ENCODE measurements around the gene PPIG. TPM values are rescaled to one million over a fixed set of nuclear protein-coding genes. Genes with fewer than 3 reads are reported as not detected.
"Not testable (repeated sequence)": the region's sequence is repeated elsewhere in the genome, so short reads cannot be mapped to it uniquely, and the experiment has no call there.

The PPIG gene
- total RNA-seq, 1 experiment from 2014 or later, result 25.6 TPM

- Histone ChIP-seq H3K4me3 (ENCODE audit: insufficient read depth, low read depth, low read length) (no peak overlapping the region), H3K36me3 (replicated peaks; ENCODE audit: control insufficient read depth, insufficient read depth, low read length) (no peaks in the 10 kb centered on the region), H3K27me3 (ENCODE audit: control insufficient read depth, insufficient read depth, low read length) (no peaks in the 10 kb centered on the region)
- DNase-seq, result no peak
These were observed 80.4 kb downstream of the PPIG start for GRCh38 chr2:169664600-169664977.

GRCh38 chr2:169664978-169665930 lies 81.1 kb downstream of the PPIG start:
- Histone ChIP-seq H3K4me3 (ENCODE audit: insufficient read depth, low read depth, low read length) (no peak overlapping the region), H3K27me3 (ENCODE audit: control insufficient read depth, insufficient read depth, low read length) (no peaks in the 10 kb centered on the region), H3K36me3 (replicated peaks; ENCODE audit: control insufficient read depth, insufficient read depth, low read length) (no peaks in the 10 kb centered on the region)
- no peak for DNase-seq

GRCh38 chr2:169667583-169667982 lies 83.4 kb downstream of the PPIG start:
- Histone ChIP-seq H3K4me3 (ENCODE audit: insufficient read depth, low read depth, low read length) (no peak overlapping the region), H3K27me3 (ENCODE audit: control insufficient read depth, insufficient read depth, low read length) (no peaks in the 10 kb centered on the region), H3K36me3 (replicated peaks; ENCODE audit: control insufficient read depth, insufficient read depth, low read length) (no peaks in the 10 kb centered on the region)
- DNase-seq, result no peak

GRCh38 chr2:169670215-169670651 lies 86.1 kb downstream of the PPIG start:
- Histone ChIP-seq H3K36me3 (replicated peaks; ENCODE audit: control insufficient read depth, insufficient read depth, low read length) (no peaks in the 10 kb centered on the region), H3K27me3 (ENCODE audit: control insufficient read depth, insufficient read depth, low read length) (no peaks in the 10 kb centered on the region), H3K4me3 (ENCODE audit: insufficient read depth, low read depth, low read length) (no peak overlapping the region)
- DNase-seq, result no peak

- Histone ChIP-seq H3K27me3 (ENCODE audit: control insufficient read depth, insufficient read depth, low read length) (no peaks in the 10 kb centered on the region), H3K4me3 (ENCODE audit: insufficient read depth, low read depth, low read length) (no peak overlapping the region), H3K36me3 (replicated peaks; ENCODE audit: control insufficient read depth, insufficient read depth, low read length) (no peaks in the 10 kb centered on the region)
- DNase-seq, result no peak
These were observed 86.8 kb downstream of the PPIG start for GRCh38 chr2:169670937-169671336.

- Histone ChIP-seq H3K4me3 (ENCODE audit: insufficient read depth, low read depth, low read length) (no peak overlapping the region), H3K27me3 (ENCODE audit: control insufficient read depth, insufficient read depth, low read length) (no peaks in the 10 kb centered on the region), H3K36me3 (replicated peaks; ENCODE audit: control insufficient read depth, insufficient read depth, low read length) (no peaks in the 10 kb centered on the region)
- no peak for DNase-seq
These were observed 88.3 kb downstream of the PPIG start for GRCh38 chr2:169672406-169672805.

- DNase-seq, result no peak
These were observed 89.0 kb downstream of the PPIG start for GRCh38 chr2:169673106-169673505.

GRCh38 chr2:169673921-169674320 lies 89.8 kb downstream of the PPIG start:
- no peaks in the 10 kb centered on the region for H3K27me3 ChIP-seq (ENCODE audit: control insufficient read depth, insufficient read depth, low read length)
- H3K4me3 ChIP-seq (ENCODE audit: insufficient read depth, low read depth, low read length), result no peak overlapping the region
- no peaks in the 10 kb centered on the region for H3K36me3 ChIP-seq (replicated peaks; ENCODE audit: control insufficient read depth, insufficient read depth, low read length)
- DNase-seq, result no peak

More at GRCh38 chr2:169673106-169673505, 89.0 kb downstream of the PPIG start:
- no peak overlapping the region for H3K4me3 ChIP-seq (ENCODE audit: insufficient read depth, low read depth, low read length)
- H3K36me3 ChIP-seq (replicated peaks; ENCODE audit: control insufficient read depth, insufficient read depth, low read length), result no peaks in the 10 kb centered on the region
- H3K27me3 ChIP-seq (ENCODE audit: control insufficient read depth, insufficient read depth, low read length), result no peaks in the 10 kb centered on the region

- Histone ChIP-seq H3K4me3 (ENCODE audit: insufficient read depth, low read depth, low read length) (no peak overlapping the region), H3K36me3 (replicated peaks; ENCODE audit: control insufficient read depth, insufficient read depth, low read length) (no peaks in the 10 kb centered on the region), H3K27me3 (ENCODE audit: control insufficient read depth, insufficient read depth, low read length) (no peaks in the 10 kb centered on the region)
- no peak for DNase-seq
These were observed 92.2 kb downstream of the PPIG start for GRCh38 chr2:169676357-169676756.

- no peaks in the 10 kb centered on the region for H3K27me3 ChIP-seq (ENCODE audit: control insufficient read depth, insufficient read depth, low read length)
- no peak for DNase-seq
- H3K36me3 ChIP-seq (replicated peaks; ENCODE audit: control insufficient read depth, insufficient read depth, low read length), result no peaks in the 10 kb centered on the region
- H3K4me3 ChIP-seq (ENCODE audit: insufficient read depth, low read depth, low read length), result no peak overlapping the region
These were observed 92.7 kb downstream of the PPIG start for GRCh38 chr2:169676850-169677249.

GRCh38 chr2:169683054-169683424 lies 98.9 kb downstream of the PPIG start:
- Histone ChIP-seq H3K27me3 (ENCODE audit: control insufficient read depth, insufficient read depth, low read length) (no peaks in the 10 kb centered on the region), H3K36me3 (replicated peaks; ENCODE audit: control insufficient read depth, insufficient read depth, low read length) (no peaks in the 10 kb centered on the region), H3K4me3 (ENCODE audit: insufficient read depth, low read depth, low read length) (no peak overlapping the region)
- DNase-seq, result no peak

GRCh38 chr2:169683425-169684134 lies 99.4 kb downstream of the PPIG start:
- Histone ChIP-seq H3K27me3 (ENCODE audit: control insufficient read depth, insufficient read depth, low read length) (no peaks in the 10 kb centered on the region), H3K4me3 (ENCODE audit: insufficient read depth, low read depth, low read length) (no peak overlapping the region), H3K36me3 (replicated peaks; ENCODE audit: control insufficient read depth, insufficient read depth, low read length) (no peaks in the 10 kb centered on the region)
- DNase-seq, result no peak

- no peak for DNase-seq
- Histone ChIP-seq H3K4me3 (ENCODE audit: insufficient read depth, low read depth, low read length) (no peak overlapping the region), H3K36me3 (replicated peaks; ENCODE audit: control insufficient read depth, insufficient read depth, low read length) (no peaks in the 10 kb centered on the region), H3K27me3 (ENCODE audit: control insufficient read depth, insufficient read depth, low read length) (no peaks in the 10 kb centered on the region)
These were observed 100.0 kb downstream of the PPIG start for GRCh38 chr2:169684135-169684565.

GRCh38 chr2:169684712-169685111 lies 100.6 kb downstream of the PPIG start:
- not testable (repeated sequence) for DNase-seq; H3K36me3 ChIP-seq (replicated peaks; ENCODE audit: control insufficient read depth, insufficient read depth, low read length); H3K27me3 ChIP-seq (ENCODE audit: control insufficient read depth, insufficient read depth, low read length); H3K4me3 ChIP-seq (ENCODE audit: insufficient read depth, low read depth, low read length)

- not testable (repeated sequence) for H3K36me3 ChIP-seq (replicated peaks; ENCODE audit: control insufficient read depth, insufficient read depth, low read length); DNase-seq; H3K4me3 ChIP-seq (ENCODE audit: insufficient read depth, low read depth, low read length)
These were observed 102.7 kb downstream of the PPIG start for GRCh38 chr2:169686825-169687224.

More at GRCh38 chr2:169686825-169687224, 102.7 kb downstream of the PPIG start:
- not testable (repeated sequence) for H3K27me3 ChIP-seq (ENCODE audit: control insufficient read depth, insufficient read depth, low read length)

Measured in H7 (cell line).